ENCODE measurements around the gene ZKSCAN4.

DNA sequence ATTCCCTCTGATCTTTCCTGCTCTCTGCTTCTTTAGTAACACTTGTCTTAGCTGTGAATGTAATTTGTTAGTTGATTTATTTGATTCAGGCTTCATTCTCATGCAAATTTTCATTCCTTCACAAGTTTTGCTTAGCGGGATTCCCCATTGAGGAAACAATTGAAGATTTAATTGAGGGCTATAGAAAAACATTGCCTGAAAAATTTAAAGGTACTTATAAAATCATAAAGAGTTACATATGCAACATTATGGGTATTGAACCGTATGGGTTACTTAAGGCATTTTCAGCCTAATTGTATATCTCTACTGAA, 38.9 kb downstream of the ZKSCAN4 start:
- TF ChIP-seq, protein P1, sequence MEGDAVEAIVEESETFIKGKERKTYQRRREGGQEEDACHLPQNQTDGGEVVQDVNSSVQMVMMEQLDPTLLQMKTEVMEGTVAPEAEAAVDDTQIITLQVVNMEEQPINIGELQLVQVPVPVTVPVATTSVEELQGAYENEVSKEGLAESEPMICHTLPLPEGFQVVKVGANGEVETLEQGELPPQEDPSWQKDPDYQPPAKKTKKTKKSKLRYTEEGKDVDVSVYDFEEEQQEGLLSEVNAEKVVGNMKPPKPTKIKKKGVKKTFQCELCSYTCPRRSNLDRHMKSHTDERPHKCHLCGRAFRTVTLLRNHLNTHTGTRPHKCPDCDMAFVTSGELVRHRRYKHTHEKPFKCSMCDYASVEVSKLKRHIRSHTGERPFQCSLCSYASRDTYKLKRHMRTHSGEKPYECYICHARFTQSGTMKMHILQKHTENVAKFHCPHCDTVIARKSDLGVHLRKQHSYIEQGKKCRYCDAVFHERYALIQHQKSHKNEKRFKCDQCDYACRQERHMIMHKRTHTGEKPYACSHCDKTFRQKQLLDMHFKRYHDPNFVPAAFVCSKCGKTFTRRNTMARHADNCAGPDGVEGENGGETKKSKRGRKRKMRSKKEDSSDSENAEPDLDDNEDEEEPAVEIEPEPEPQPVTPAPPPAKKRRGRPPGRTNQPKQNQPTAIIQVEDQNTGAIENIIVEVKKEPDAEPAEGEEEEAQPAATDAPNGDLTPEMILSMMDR (IDR thresholded peaks at IDR 0.05) = no peak
- no peak for TF ChIP-seq POLR2A (IDR thresholded peaks at IDR 0.05)

All from Peyer's patch (tissue), 4 donors.